NCI-H187 treated with DMSO at 0.1 percent for 48 hours (cell line): ENCODE results near the gene KCNQ1OT1.

ENCODE experiments used
- DNase-seq: peaks from one replicate; lab custom pipeline; 2025; lab: John Stamatoyannopoulos, UW

The KCNQ1OT1 gene

DNA sequence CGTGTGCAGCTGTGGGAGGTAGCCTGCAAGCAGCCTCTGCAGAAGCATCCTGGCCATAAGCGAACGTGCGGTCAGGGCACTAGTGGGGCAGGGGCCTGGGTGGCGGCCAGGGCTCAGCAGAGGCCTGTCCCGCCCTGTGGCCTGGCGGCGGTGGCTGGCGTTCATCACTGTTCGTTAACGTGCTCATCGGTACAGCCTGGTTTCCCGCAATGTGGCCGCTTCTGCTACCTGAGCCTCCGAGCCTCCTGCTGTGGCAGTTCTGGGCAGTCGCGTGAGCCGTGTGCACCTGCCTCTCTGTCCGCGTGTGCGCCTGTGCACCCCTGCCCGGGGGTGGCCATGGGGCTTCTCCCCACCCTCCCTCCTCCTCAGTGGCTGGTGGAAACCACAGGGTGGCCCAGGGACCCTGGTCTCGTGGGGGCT, 117.9 kb downstream of the KCNQ1OT1 start:
- no peak for DNase-seq

GRCh38 chr11:2581151-2581930, 118.5 kb downstream of the KCNQ1OT1 start:
- no peak for DNase-seq

DNA sequence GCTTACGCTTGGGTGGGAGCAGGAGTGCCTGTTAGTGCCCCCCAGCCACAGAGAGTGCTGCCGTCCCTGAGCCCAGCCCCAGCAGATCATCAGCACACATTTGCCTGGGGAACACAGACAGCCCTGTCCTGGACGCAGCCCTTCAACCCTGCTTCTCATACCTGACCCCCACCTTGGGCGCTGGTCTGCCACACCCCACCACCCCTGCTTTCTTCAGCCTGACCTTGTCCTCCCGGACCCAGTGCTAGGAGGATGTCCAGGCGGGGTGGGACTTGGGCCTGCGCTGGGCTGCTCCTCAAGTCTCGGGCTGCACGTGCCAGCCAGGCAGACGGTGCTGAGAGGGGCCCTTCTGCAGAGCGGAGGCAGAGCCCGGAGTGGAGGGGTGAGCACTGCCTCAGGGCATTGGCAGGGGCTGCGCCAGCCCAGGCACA, 119.2 kb downstream of the KCNQ1OT1 start:
- DNase-seq = no peak

DNA sequence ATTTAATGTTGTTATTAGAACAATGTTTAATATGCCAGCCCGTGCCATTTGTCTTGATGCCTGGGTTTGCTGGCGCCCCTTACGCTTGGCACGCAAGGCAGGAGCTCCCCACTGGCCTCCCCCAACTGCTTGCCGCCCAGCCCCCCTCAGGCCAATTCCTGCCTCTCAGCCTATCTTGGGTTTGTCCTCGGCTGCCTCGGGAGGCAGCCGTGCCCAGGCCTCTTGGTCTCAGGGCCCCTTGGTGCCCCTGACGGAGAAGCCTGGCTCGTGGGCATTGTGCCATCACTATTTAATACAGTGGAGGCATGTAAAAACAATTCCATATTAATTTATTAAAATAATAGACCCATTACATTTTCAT, 119.8 kb downstream of the KCNQ1OT1 start:
- DNase-seq = no peak

DNA sequence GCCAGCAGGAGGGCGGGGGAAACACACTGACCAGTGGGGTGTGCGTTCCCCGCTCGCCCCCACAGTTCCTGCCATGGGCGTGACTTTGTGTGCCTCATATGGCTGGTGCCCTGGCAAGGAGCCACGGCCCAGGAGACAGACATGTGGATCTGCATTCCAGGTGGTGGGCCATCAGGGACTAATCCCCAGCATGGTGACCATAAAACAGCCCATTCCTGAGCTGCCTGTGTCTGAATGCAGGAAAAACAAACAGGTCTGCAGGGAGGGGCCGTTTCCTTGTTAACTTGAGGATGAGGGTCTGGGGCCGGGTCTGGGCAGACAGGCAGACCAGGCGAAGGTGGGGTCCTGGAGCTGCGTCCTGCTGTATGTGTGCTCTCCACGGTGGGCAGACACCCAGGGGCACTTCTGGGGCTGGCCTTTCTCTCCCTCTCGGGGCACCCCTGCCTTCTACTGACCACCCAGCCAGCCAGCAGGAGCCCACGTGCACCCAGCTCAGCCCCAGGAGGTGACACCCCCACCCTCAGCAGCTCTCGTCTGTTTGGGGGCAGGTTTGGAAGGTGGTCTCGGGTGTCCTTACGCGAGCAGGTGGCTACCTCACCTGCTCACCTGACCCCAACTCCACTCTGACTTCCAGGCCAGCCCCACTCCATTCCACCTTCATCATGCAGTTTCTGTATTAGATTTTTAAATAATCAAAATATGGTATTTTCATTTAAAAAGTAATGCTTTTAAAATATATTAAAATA, 120.3 kb downstream of the KCNQ1OT1 start:
- no peak for DNase-seq

DNA sequence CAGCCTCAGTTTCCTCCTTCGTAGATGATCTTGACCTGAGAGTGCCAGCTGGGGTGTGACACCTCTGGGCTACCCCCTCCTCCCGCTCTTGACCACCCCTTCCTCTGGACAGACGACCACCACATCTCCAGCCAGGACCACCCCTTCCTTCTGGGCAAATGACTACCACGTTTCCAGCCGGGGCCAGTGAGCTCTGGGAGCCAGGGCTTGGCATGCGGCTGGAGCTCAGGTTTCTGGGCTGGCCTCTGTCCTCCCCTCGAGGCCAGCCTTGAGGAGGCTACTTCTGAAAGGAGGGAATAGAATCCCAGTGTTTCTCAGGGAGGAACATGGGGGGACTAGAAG, 120.9 kb downstream of the KCNQ1OT1 start:
- no peak for DNase-seq

GRCh38 chr11:2577991-2578928, 121.5 kb downstream of the KCNQ1OT1 start:
- DNase-seq = no peak

DNA sequence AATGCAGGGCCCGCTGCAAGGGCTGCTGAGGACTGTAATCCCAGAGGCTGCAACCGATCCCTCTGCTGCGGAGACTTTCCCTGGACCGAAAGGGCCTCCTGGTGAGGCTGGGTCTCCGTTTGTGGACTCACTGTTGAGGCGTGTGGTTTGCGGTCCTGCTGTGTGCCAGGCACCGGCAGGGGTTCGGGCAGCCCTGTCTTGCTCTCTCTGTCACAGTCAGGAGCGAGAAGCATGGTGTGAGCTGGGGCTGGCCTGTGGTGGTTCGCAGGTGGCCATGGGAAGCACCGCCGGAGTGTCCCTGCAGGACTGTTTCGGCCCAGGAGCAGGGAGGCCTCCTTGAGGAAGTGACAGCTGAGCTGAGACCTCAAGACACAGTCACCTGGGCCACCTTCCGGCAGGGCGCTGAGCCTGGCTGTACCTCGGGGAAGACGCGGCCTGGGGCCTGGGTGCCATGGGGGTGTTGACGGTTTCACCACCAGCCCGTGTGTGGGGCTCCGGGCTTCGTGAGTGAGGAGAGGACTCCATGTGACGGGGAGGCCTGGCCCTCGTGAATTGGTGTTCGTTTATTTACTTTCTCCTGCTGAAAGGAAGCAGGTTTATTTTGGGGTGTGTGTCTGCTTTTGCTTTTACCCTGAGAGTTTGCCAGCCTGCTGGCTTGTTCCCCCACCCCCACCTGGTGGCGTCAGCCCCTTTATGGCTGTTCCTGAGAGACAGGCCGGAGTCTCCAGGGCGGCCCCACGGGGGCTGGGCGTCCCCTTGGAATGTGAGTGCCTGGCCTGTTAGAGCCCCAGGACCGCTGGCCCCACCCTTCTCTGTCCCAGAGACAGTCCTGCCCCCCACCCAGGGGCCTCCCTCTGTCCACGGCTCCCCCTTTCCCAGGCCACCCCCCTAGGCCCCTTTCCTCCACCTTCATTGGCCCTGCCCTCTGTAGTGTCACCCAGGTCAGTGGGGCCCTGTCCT, 122.5 kb downstream of the KCNQ1OT1 start:
- DNase-seq = no peak

DNA sequence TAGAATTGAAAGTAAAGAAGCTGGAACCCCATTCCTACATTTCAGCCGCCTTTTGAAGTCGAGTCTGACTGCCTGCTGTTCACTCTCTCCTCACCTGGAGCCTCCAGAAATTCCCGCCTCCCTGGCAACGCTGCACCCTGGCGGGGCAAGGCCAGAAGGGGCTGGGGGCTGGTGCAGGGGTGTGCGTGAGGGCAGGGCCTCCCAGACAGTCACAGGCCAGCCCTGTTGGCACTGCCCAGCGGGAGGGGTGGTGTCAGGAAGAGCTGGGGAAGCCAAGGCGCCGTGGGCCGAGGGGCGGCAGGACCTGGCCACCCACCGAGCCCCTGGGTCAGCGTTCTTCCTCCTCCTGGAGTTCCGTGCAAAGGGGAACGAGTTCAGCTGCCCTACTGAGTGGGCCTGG, 123.2 kb downstream of the KCNQ1OT1 start:
- DNase-seq = no peak

DNA sequence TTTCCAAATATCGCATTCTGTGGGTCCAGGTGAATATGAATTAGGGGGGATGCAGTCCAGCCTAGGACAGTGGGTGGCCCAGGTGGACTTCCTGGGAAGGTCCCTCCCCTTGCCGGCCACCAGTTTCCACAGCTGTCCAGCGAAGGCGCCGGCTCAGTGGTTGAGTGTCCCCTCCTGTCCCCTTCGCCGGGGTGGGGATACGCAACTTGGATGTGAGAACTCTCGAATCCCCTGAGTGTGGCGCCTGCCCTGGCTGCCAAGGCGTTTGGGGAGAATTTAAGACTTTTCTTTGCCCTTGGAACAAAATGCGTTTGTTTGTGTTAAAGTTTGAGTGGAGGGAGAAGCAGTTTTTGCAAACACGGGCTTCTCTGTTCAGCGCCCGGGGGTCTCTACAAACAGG, 123.7 kb downstream of the KCNQ1OT1 start:
- DNase-seq = no peak

DNA sequence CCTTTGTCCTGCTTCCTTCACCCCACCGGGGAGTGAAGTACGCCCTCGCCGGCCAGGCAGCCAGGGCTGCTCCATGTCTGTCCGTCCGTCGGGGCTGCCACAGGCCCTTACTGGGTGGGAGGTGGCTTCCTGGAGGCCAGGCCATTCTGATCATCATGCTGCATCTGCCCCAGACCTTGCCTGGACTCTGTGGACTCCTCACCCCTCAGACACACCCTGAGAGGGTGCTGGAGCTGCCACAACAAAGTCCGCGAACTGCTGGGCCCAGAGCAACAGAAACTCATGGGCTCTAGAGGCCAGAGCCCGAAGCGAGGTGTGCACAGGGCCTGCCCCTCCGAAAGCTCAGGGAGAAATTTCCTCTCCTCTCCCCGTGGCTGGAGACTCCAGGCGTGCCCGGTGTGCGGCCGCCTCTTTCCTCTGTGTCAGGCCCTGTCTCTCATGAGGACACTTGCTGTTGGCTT, 124.2 kb downstream of the KCNQ1OT1 start:
- no peak for DNase-seq

DNA sequence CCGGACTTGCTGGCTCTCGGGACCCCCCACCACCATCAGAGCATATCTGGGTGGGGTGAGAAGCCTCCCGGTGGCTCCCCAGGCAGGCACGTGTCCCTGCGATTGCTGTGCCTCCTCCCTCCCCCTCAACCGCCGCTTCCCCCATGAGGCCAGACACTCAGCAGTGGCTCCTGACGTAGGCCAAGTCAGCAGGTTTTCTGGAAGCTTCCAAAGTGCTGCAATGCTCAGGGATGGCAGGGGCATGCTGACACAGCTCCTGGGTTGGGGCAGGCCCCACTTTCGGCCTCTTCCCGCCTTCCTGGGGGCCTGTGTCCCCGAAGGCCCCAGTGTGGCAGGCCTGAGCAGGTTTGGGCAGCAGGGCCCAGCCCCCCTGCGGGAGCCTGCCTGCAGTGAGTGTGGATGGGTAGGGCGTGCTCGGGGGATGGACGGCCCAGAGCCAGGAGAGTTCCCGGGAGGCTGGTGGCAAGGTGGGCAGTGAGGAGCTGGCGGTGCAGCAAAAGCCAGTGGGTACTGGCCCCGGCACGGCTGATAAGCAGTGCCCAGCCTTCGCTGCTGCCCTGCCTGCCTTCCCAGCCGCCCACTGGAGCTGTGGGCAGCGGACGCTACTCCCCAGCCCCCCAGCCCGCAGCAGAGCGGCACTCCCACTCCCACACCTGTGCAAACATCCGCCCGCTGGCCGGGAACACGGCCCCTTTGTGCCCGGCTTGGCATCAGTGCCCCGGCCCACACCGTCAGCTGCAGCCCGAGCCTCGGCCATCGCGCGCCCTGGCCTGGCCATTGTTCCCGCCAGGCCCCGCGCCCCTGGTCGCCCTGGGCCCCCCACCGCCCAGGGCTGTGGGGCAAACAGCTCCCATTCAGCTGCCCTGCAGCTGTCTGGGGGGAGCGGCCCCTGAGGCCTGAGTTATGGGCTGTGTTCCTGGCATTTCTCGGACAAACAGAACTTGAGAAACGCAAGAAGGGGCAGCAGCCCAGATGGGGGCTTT, 125.0 kb downstream of the KCNQ1OT1 start:
- DNase-seq = no peak

- DNase-seq = no peak
These were observed 125.7 kb downstream of the KCNQ1OT1 start for GRCh38 chr11:2574043-2574552.

- DNase-seq = no peak
These were observed 126.4 kb downstream of the KCNQ1OT1 start for GRCh38 chr11:2573240-2574042.

GRCh38 chr11:2572491-2573239, 127.1 kb downstream of the KCNQ1OT1 start:
- no peak for DNase-seq

DNA sequence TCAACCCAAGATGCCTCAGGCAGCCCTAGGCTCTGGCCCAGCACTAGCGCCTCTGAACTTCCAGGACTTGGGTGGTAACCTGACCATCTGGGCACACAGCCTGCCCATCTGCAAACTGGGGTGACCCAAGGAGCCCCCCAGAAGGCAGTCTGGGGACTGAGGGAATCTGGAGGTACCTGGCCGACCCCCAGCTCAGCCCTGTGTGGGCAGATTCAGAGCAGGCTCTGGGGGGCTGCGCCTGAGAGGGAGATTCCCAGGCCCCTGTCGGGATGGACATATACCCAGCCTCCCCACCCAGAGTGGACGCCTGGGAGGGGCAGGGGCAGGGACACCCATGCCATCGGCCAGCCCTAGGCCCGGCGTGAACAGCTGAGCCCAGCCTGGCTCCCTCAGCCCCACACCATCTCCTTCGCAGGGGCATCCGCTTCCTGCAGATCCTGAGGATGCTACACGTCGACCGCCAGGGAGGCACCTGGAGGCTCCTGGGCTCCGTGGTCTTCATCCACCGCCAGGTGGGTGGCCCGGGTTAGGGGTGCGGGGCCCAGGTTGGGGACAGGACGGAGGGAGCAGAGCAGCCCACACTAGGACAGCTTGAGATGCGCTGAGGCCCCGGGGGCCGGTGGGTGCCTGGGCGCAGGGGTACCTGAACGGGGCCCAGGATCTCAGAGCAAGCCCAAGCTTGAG, 128.1 kb downstream of the KCNQ1OT1 start:
- no peak for DNase-seq

GRCh38 chr11:2570841-2571597, 128.8 kb downstream of the KCNQ1OT1 start:
- no peak for DNase-seq
